Measurements from ENCODE around the gene TCF7L1. TPM values are rescaled to one million over a fixed set of nuclear protein-coding genes. Genes with fewer than 3 reads are reported as not detected.

TCF7L1 gene
- total RNA-seq, 1 donor from 2014 or later = 6.6 TPM

- Mint-ChIP-seq H3K4me3 (ENCODE audit: unreplicated experiment) (no peak overlapping the region), H3K27me3 (ENCODE audit: unreplicated experiment) (no peaks in the 10 kb centered on the region), H3K9me3 (ENCODE audit: unreplicated experiment) (peaks cover 4% of the 10 kb centered on the region), H3K27ac (ENCODE audit: unreplicated experiment) (no peak overlapping the region), H3K36me3 (ENCODE audit: unreplicated experiment) (no peaks in the 10 kb centered on the region), H3K4me1 (ENCODE audit: low read depth, unreplicated experiment) (no peaks in the 10 kb centered on the region)
- TF ChIP-seq, protein P1, sequence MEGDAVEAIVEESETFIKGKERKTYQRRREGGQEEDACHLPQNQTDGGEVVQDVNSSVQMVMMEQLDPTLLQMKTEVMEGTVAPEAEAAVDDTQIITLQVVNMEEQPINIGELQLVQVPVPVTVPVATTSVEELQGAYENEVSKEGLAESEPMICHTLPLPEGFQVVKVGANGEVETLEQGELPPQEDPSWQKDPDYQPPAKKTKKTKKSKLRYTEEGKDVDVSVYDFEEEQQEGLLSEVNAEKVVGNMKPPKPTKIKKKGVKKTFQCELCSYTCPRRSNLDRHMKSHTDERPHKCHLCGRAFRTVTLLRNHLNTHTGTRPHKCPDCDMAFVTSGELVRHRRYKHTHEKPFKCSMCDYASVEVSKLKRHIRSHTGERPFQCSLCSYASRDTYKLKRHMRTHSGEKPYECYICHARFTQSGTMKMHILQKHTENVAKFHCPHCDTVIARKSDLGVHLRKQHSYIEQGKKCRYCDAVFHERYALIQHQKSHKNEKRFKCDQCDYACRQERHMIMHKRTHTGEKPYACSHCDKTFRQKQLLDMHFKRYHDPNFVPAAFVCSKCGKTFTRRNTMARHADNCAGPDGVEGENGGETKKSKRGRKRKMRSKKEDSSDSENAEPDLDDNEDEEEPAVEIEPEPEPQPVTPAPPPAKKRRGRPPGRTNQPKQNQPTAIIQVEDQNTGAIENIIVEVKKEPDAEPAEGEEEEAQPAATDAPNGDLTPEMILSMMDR (IDR thresholded peaks at IDR 0.05; ENCODE audit: partially characterized antibody, unreplicated experiment) = no peak
- no peak for DNase-seq
These were observed 22.1 kb upstream of the TCF7L1 start for GRCh38 chr2:85110991-85111560.

DNA sequence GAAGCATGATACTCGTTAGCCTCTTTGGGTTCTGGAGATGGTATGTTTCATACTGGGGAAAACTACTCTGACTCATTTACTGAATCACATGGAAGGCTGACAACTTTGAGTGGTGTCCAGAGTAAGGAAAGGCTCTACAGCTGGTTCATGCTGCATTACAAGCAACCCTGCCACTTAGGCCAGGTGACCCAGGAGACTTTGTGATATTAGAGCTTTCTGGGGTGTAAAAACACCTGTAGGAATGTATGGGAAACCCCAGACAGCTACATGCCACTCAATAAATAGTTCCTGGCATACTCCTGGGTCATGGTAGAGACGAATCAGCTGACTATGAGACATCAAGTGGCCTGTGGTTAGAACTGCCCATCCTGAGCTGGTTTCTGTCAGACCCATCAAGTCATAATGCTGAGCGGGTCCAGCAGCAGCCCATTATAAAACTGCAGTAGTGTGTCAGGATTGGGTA lies 21.3 kb upstream of the TCF7L1 start:
- Mint-ChIP-seq H3K27me3 (ENCODE audit: unreplicated experiment) (no peaks in the 10 kb centered on the region), H3K9me3 (ENCODE audit: unreplicated experiment) (peaks cover 4% of the 10 kb centered on the region), H3K4me1 (ENCODE audit: low read depth, unreplicated experiment) (peaks cover 2% of the 10 kb centered on the region), H3K4me3 (ENCODE audit: unreplicated experiment) (no peak overlapping the region), H3K36me3 (ENCODE audit: unreplicated experiment) (no peaks in the 10 kb centered on the region), H3K27ac (ENCODE audit: unreplicated experiment) (no peak overlapping the region)
- DNase-seq = no peak
- TF ChIP-seq, protein P1 (IDR thresholded peaks at IDR 0.05; ENCODE audit: partially characterized antibody, unreplicated experiment) = no peak

DNA sequence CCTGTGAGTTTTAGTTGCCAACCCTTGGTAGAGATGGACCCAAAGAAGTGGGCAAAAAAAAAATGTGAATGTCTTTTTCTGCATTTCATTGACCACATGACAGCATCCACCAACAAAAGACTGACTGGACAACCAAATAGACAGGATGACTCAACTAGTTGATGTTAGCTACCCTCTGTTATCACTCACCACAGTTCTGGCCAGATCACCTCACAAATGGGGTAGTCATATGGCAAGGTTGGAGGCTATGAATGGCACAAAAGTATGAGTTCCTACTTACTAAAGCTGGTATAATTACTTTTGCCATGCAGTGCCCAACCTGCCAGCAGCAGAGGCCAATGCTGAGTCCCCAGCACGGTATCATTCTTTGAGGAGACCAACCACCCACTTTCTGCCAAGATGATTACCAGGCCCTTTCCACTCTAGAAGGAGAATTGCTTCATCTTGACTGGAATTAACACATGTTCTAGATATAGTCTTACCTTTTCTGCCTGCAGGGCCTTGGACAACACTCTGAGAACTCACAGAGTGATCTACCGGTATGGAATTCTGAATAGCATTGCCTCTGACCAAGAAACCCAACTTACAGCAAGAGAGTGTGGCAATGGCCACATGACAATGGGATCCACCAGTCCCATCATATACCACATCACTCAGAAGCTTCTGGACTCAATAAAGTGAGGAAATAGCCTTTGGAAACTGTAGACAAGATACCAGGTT lies 20.1 kb upstream of the TCF7L1 start:
- H3K4me1 Mint-ChIP-seq (ENCODE audit: low read depth, unreplicated experiment) = peaks cover 3% of the 10 kb centered on the region
- no peak for DNase-seq
- no peaks in the 10 kb centered on the region for H3K27me3 Mint-ChIP-seq (ENCODE audit: unreplicated experiment)
- H3K9me3 Mint-ChIP-seq (ENCODE audit: unreplicated experiment) = peaks cover 4% of the 10 kb centered on the region
- no peak overlapping the region for H3K27ac Mint-ChIP-seq (ENCODE audit: unreplicated experiment)
- H3K4me3 Mint-ChIP-seq (ENCODE audit: unreplicated experiment) = no peak overlapping the region
- H3K36me3 Mint-ChIP-seq (ENCODE audit: unreplicated experiment) = no peaks in the 10 kb centered on the region
- TF ChIP-seq, protein P1 (IDR thresholded peaks at IDR 0.05; ENCODE audit: partially characterized antibody, unreplicated experiment) = no peak

GRCh38 chr2:85114586-85115330 lies 18.4 kb upstream of the TCF7L1 start:
- Mint-ChIP-seq H3K27ac (ENCODE audit: unreplicated experiment) (no peak overlapping the region), H3K36me3 (ENCODE audit: unreplicated experiment) (no peaks in the 10 kb centered on the region), H3K4me3 (ENCODE audit: unreplicated experiment) (no peak overlapping the region), H3K9me3 (ENCODE audit: unreplicated experiment) (peaks cover 4% of the 10 kb centered on the region), H3K27me3 (ENCODE audit: unreplicated experiment) (no peaks in the 10 kb centered on the region), H3K4me1 (ENCODE audit: low read depth, unreplicated experiment) (peaks cover 6% of the 10 kb centered on the region)
- DNase-seq = no peak
- TF ChIP-seq, protein P1 (IDR thresholded peaks at IDR 0.05; ENCODE audit: partially characterized antibody, unreplicated experiment) = no peak

Data from glutamatergic neuron (in vitro differentiated cells).